CD4-positive, alpha-beta T cell treated with Interferon gamma for 1 hour (primary cell): Measurements from ENCODE around the gene RALY.
A peak's percentile ranks its signal among the peaks of the same experiment; 100 is the strongest.

Experiments used
- DNase-seq: peaks from one replicate; pipeline ENCODE4 v3.0.0-alpha.2; 2020

The RALY gene

GRCh38 chr20:33990075-33990474 is 3.6 kb upstream of the RALY start:
- DNase-seq = no peak

- DNase-seq = no peak
These were observed 2.2 kb upstream of the RALY start for GRCh38 chr20:33991502-33991901.

GRCh38 chr20:33992145-33992922 is 1.4 kb upstream of the RALY start:
- no peak for DNase-seq

GRCh38 chr20:33992923-33993575 is 662 bp upstream of the RALY start:
- DNase-seq = peak; percentile 98

DNA sequence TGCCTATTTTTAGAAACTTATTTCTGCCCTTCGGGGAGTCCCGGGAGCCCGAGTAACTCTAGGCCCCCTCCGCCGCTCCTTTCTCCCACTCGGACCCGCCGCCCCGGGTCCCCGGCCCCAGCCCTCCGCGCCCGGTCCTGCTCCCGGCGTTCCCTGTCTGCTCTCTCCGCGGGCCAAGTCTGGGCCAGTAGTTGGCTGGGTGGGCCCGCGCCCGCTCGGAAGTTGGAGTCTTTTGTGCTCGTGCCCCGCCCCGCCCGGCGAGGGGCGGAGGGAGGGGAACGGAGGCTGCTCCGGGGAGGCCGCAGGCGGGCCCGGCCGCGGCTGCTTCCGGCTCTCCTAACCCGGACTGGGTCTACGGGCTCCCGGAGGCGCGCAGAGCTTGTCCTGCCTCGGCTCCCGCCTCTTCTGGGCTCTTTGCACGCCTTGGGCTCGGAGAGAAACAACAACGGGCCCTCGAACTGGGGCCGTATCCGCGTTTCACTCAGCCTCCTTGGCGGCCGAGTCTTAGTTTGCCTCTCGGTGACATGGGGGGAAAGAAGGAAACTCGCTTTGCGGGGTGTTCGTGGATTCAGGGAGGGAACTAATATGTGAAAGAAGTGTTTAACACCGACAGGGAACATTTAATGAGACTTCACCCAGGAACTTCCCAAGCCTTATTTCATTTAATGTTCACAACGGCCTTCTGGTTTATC is 657 bp downstream of the RALY start:
- DNase-seq = peak; percentile 75

DNA sequence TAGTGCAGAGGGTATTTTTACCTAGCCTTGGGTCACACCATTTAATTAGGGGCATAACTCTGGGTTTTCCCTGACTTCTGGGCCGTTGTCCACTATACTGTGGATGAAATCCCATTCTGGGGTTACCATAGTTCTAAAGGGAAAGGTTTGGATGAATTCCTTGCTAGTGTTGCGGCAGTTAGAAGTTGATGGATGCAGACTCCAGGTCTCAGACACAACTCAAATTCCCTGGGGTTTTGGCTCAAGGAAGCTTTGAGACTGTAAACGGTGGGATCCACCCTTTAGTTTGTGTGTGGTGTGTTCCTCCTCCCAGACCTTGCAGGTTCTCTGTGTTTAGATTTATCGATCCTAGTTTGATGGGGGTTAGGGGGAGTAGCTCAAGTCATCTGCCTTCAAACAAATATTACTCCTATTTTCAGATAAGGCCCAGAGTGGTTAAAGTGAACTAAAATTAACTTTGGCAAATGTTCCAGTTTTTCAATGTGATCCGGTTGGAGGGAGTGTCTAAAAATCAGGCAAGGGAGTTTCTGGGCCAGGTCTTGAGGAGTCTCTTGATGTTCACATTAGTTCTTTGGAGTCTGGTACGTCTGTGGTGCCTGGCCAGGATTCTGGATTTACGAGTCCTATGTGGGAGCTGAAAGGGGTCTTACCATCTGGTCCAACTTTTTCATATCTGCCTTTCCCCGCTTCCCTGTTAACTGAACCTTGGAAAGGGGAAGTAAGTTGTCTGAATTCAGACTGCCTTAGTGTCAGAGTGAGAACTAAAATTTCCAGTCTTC is 1.5 kb downstream of the RALY start:
- DNase-seq = no peak

DNA sequence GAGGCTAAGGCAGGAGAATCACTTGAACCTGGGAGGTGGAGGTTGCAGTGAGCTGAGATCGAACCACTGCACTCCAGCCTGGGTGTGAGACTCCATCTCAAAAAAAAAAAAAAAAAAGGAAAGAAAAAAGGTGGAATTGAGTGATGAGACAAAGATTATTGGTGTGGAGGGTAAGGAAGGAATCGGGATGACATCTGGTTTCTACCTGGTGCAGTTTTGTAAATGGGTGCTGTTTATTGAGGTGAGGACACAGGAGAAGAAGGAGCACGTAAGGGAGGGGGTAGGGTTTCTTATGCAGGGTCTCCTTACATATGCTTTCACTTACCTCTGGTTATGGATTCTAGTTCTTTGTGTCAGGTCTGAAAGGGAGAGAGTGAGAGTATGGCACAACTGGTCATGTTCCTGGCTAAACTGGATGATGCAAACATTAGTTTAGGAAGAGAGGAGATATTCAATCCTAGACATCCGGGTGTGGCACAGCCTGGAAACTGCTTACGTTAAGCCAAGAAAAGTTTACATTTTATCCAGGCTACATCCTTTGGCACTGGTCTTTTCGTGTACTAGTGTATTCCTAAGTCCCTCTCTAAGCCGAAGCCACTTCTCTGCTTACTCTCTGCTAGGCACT is 5.4 kb downstream of the RALY start:
- no peak for DNase-seq

GRCh38 chr20:34001378-34001777 is 7.7 kb downstream of the RALY start:
- DNase-seq = no peak

DNA sequence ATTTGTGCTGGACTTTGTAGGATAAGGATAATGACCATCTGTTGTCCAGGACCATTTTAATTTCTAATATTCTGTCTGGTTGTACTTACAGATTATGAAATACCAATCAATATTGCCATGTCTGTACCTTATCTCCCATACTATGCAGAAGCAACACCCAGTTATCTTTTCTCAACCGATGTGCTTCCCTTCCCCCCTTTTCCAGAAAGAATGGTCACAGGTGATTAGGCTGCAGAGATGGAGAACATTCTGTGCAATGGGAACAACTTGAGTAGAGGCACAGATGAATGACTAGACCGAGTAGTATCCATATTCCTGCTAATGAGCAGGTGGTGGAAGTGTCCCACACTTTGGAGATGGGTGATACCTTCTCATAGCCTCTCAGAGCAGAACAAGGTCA is 10.5 kb downstream of the RALY start:
- DNase-seq = no peak

DNA sequence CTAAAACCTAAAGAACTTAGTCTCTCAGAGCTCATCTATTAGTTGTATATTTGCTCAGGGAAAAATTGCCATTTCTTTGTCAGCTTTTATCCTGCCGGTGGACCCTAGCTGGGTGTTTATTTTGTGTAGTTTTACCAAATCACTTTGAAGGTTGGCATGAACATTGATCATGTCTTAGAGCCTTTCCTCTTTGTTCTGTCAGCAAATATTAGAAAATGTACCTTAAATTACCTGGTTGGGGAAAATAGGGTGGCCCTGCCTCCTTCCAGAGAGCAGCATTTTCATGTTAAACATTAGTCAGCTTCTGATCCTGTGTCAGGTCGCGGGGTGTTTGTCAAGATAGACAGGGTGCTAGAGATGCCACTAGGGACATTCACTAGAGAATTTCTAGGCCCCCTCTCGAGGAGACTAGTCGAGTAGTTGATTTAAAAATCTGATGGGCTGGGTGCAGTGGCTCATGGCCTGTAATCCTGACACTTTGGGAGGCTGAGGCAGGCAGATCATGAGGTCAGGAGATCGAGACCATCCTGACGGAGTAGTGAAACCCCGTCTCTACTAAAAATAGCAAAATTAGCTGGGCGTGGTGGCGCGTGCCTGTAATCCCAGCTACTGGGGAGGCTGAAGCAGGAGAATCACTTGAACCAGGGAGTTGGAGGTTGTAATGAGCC is 11.2 kb downstream of the RALY start:
- no peak for DNase-seq

- no peak for DNase-seq
These were observed 12.9 kb downstream of the RALY start for GRCh38 chr20:34006619-34007018.

DNA sequence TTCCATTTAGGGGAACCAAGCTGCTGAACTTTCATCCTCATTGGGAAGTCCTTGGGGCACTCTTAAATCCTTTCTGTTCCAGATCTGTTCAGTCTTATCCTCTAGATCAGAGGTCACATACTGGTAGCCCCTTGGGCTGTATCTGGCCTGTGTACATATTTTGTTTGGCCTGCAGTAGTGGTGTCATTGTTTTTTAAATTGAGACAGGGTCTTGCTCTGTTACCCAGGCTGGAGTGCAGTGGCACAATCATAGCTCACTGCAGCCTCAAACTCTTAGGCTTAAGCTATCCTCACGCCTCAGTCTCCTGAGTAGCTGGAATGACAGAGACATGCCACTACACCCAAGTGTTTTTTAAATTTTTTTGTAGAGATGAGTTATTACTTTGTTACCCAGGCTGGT is 14.8 kb downstream of the RALY start:
- no peak for DNase-seq

DNA sequence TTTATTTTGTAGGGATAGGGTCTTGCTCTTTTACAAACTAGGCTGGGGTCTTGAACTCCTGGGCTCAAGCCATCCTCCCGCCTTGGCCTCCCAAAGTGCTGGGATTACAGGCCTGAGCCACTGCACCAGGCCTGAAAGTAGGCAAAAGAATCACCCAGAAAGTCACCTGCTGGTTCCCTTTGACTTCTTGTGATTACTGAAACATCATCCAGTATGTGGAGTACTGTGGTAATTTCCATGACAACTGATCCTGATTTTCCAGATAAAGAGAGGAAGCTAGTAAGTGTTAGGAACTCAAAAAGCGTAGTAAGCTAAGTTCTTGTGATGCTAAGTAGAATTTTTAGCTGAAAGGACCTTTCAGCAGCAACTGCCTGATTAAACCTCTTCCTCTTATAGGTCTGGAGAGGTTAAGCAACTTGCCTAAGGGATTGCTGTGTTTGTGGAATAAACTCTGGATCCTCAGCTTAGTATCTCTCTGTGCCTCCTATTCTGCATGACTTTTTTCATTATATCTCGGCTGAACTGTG is 16.8 kb downstream of the RALY start:
- DNase-seq = no peak

DNA sequence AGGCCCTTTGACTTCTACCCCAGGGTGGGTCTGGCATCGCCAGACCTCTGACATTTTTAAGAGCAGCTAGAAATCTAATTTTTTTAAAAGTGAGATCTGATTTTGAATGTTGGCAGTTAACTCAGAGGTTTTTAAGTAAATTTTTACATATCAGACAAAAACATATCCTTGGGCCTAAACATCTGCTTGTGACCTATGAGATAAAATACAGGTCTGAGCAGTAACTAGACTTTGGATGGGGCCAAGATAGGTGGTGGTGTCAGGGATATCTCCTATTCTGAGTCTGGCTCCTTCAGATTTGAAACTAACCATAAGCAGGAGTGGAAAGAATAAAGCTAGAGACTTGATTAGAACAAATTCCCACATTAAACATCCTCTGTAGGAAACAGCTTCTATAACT is 17.6 kb downstream of the RALY start:
- DNase-seq = no peak

GRCh38 chr20:34012330-34012729 is 18.6 kb downstream of the RALY start:
- no peak for DNase-seq

- DNase-seq = no peak
These were observed 19.0 kb downstream of the RALY start for GRCh38 chr20:34012735-34013134.

DNA sequence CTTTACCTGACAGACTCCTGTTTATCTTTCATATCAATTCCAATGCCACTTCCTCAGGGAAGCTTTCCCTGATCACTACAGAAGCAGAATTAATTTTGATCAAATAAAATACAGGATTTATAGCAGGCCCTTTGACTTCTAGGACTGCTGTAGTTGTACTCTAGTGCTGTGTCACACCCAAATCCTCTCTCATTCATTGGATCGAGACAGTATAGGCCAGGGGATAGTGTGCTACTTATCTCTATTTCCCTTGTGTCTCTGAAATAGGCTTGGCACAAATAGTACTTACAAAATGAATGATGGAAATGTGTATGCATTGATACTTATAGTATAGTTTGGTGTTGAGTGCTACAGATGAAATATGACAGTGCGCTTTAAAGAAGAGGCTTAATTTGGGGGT is 19.8 kb downstream of the RALY start:
- no peak for DNase-seq

- no peak for DNase-seq
These were observed 21.2 kb downstream of the RALY start for GRCh38 chr20:34014878-34015277.

GRCh38 chr20:34015401-34016335 is 22.0 kb downstream of the RALY start:
- no peak for DNase-seq

GRCh38 chr20:34016736-34017135 is 23.0 kb downstream of the RALY start:
- DNase-seq = no peak

- no peak for DNase-seq
These were observed 23.9 kb downstream of the RALY start for GRCh38 chr20:34017610-34018009.
